GM12874 (cell line): Measurements from ENCODE around the gene BLID.

Source experiments
- CTCF ChIP-seq: IDR thresholded peaks from 2 replicates; pipeline ENCODE4 v1.5.1; 2011; ENCODE audit warnings: low read depth, mild to moderate bottlenecking, control low read depth, low read length, moderate library complexity; ENCODE audit not compliant: insufficient read depth

BLID gene

GRCh38 chr11:122115524-122116379 lies at the start of gene BLID:
BLID (minus strand) TSS chr11:122116215; CDS start chr11:122115922, 293 bp downstream.
- TF ChIP-seq CTCF: peak; percentile 38; the same call in 1 of the 2 replicates

- no peak for TF ChIP-seq CTCF
Measured at GRCh38 chr11:122163053-122163819, 47.2 kb upstream of the BLID start.

GRCh38 chr11:122162095-122162494 lies 46.1 kb upstream of the BLID start:
- no peak for TF ChIP-seq CTCF

- TF ChIP-seq CTCF: no peak
Measured at GRCh38 chr11:122160841-122161590, 45.0 kb upstream of the BLID start.

- TF ChIP-seq CTCF: no peak
Measured at GRCh38 chr11:122159861-122160260, 43.8 kb upstream of the BLID start.

- TF ChIP-seq CTCF: no peak
Measured at GRCh38 chr11:122159173-122159721, 43.2 kb upstream of the BLID start.
